ENCODE data around the gene CIAO2A. TPM values are rescaled to one million over a fixed set of nuclear protein-coding genes. Genes with fewer than 3 reads are reported as not detected.
"Not testable (repeated sequence)": the region's sequence is repeated elsewhere in the genome, so short reads cannot be mapped to it uniquely, and the experiment has no call there.

CIAO2A gene
- total RNA-seq, 1 experiment from 2014 or later = 89.8 TPM

DNA sequence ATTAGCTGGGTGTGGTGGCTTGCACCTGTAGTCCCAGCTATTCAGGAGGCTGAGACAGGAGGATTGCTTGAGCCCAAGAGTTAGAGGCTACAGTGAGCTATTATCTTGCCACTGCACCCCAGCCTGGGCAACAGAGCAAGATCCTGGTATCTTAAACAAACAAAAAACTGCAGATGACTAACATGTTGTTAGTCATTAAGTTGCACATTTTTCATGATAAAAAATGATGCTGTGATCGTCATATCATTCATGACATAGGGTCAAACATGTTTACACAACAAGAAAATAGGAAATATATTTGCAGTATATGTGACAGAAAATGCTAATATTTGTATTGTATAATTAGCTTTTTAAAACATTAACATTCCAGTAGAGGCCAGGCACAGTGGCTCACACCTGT is 27.2 kb downstream of the CIAO2A start:
- H3K36me3 ChIP-seq (ENCODE audit: control insufficient read depth, insufficient read depth, low read length) = no peaks in the 10 kb centered on the region
- no TSS peak for BruUV-seq (replicated peaks)
- intact Hi-C loops (cut with micrococcal nuclease; ENCODE audit: unreplicated experiment) = loop anchor here (5.0 kb wide), 3 partner anchors 174 to 454 kb away; no protein-coding TSS in a partner anchor
- no peak for ATAC-seq
- no peaks in the 10 kb centered on the region for H3K27me3 ChIP-seq (ENCODE audit: control insufficient read depth, insufficient read depth, low read length)
- TF ChIP-seq, protein P1, sequence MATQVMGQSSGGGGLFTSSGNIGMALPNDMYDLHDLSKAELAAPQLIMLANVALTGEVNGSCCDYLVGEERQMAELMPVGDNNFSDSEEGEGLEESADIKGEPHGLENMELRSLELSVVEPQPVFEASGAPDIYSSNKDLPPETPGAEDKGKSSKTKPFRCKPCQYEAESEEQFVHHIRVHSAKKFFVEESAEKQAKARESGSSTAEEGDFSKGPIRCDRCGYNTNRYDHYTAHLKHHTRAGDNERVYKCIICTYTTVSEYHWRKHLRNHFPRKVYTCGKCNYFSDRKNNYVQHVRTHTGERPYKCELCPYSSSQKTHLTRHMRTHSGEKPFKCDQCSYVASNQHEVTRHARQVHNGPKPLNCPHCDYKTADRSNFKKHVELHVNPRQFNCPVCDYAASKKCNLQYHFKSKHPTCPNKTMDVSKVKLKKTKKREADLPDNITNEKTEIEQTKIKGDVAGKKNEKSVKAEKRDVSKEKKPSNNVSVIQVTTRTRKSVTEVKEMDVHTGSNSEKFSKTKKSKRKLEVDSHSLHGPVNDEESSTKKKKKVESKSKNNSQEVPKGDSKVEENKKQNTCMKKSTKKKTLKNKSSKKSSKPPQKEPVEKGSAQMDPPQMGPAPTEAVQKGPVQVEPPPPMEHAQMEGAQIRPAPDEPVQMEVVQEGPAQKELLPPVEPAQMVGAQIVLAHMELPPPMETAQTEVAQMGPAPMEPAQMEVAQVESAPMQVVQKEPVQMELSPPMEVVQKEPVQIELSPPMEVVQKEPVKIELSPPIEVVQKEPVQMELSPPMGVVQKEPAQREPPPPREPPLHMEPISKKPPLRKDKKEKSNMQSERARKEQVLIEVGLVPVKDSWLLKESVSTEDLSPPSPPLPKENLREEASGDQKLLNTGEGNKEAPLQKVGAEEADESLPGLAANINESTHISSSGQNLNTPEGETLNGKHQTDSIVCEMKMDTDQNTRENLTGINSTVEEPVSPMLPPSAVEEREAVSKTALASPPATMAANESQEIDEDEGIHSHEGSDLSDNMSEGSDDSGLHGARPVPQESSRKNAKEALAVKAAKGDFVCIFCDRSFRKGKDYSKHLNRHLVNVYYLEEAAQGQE (IDR thresholded peaks at IDR 0.05; ENCODE audit: insufficient read depth in 1 of 2, low read depth in 2 of 2, low read length in 1 of 2) = no peak
- TF ChIP-seq POLR2AphosphoS5 (IDR thresholded peaks at IDR 0.05; ENCODE audit: low read depth, low read length) (no peak), TCF7L2 (IDR thresholded peaks at IDR 0.05; ENCODE audit: low read depth, low read length) (no peak), SIN3A (IDR thresholded peaks at IDR 0.05; ENCODE audit: borderline replicate concordance, insufficient read depth, low read depth, low read length) (no peak)
- TF ChIP-seq, protein P2, sequence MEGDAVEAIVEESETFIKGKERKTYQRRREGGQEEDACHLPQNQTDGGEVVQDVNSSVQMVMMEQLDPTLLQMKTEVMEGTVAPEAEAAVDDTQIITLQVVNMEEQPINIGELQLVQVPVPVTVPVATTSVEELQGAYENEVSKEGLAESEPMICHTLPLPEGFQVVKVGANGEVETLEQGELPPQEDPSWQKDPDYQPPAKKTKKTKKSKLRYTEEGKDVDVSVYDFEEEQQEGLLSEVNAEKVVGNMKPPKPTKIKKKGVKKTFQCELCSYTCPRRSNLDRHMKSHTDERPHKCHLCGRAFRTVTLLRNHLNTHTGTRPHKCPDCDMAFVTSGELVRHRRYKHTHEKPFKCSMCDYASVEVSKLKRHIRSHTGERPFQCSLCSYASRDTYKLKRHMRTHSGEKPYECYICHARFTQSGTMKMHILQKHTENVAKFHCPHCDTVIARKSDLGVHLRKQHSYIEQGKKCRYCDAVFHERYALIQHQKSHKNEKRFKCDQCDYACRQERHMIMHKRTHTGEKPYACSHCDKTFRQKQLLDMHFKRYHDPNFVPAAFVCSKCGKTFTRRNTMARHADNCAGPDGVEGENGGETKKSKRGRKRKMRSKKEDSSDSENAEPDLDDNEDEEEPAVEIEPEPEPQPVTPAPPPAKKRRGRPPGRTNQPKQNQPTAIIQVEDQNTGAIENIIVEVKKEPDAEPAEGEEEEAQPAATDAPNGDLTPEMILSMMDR (IDR thresholded peaks at IDR 0.05) = no peak
- in situ Hi-C loops (cut with HindIII; ENCODE audit: low pct_unique_long_range_greater_than_20kb, low sequenced_read_pairs) = no loop called here
- H3K4me1 ChIP-seq (ENCODE audit: control insufficient read depth, insufficient read depth, low read length) = peaks cover 17% of the 10 kb centered on the region
- H3K4me3 ChIP-seq (ENCODE audit: low read depth in 2 of 2, low read length in 2 of 2) = no peak overlapping the region
- ChIA-PET POLR2A (no interaction called here), CTCF (interaction anchor here (0.6 to 3.1 kb wide), 3 partner anchors 155 to 461 kb away, joined by 3 to 11 read pairs (median 5); no protein-coding TSS in a partner anchor)
- no peaks in the 10 kb centered on the region for H3K9me3 ChIP-seq (ENCODE audit: control insufficient read depth, insufficient read depth, low read depth, low read length)
- no peak for DNase-seq (ENCODE audit: low read depth, low spot score)
- no peak overlapping the region for H3K27ac ChIP-seq (ENCODE audit: low read length)

DNA sequence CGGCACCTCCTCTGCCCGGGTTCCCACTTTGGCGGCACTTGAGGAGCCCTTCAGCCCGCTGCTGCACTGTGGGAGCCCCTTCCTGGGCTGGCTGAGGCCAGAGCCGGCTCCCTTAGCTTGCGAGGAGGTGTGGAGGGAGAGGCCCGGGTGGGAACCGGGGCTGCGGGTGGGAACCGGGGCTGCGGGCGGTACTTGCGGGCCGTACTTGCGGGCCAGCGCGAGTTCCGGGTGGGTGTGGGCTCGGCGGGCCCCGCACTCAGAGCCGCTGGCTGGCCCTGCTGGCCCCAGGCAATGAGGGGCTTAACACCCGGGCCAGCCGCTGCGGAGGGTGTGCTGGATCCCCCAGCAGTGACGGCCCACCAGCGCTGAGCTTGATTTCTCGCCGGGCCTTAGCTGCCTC is 32.9 kb downstream of the CIAO2A start:
- TF ChIP-seq TCF7L2 (IDR thresholded peaks at IDR 0.05; ENCODE audit: low read depth, low read length) (no peak), POLR2AphosphoS5 (IDR thresholded peaks at IDR 0.05; ENCODE audit: low read depth, low read length) (no peak), SIN3A (IDR thresholded peaks at IDR 0.05; ENCODE audit: borderline replicate concordance, insufficient read depth, low read depth, low read length) (no peak)
- TF ChIP-seq, protein P2 (IDR thresholded peaks at IDR 0.05) = no peak
- TF ChIP-seq, protein P1 (IDR thresholded peaks at IDR 0.05; ENCODE audit: insufficient read depth in 1 of 2, low read depth in 2 of 2, low read length in 1 of 2) = no peak
- no peak for DNase-seq (ENCODE audit: low read depth, low spot score)
- in situ Hi-C loops (cut with HindIII; ENCODE audit: low pct_unique_long_range_greater_than_20kb, low sequenced_read_pairs) = no loop called here

DNA sequence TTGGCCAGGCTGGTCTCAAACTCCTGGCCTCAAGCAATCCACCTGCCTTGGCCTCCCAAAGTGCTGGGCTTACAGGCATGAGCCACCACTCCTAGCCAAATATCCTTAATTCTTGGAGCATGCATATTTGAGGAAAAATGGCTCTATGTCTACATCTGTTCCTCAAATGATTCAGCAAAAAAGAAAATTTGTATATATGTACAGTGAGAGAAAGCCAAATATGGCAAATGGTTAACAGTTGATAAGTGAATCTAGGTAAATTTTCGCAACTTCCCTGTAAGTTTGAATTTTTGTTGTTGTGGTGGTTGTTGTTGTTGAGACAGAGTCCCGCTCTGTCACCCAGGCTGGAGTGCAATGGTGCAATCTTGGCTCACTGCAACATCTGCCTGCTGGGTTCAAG is 34.5 kb downstream of the CIAO2A start:
- in situ Hi-C loops (cut with HindIII; ENCODE audit: low pct_unique_long_range_greater_than_20kb, low sequenced_read_pairs); DNase-seq (ENCODE audit: low read depth, low spot score); H3K4me1 ChIP-seq (ENCODE audit: control insufficient read depth, insufficient read depth, low read length); BruUV-seq (replicated peaks); H3K4me3 ChIP-seq (ENCODE audit: low read depth in 2 of 2, low read length in 2 of 2); H3K9me3 ChIP-seq (ENCODE audit: control insufficient read depth, insufficient read depth, low read depth, low read length); H3K36me3 ChIP-seq (ENCODE audit: control insufficient read depth, insufficient read depth, low read length); intact Hi-C loops (cut with micrococcal nuclease; ENCODE audit: unreplicated experiment); ATAC-seq; H3K27ac ChIP-seq (ENCODE audit: low read length); H3K27me3 ChIP-seq (ENCODE audit: control insufficient read depth, insufficient read depth, low read length); CTCF ChIA-PET; POLR2A ChIA-PET: not testable (repeated sequence)

More for the DNA sequence above, 32.9 kb downstream of the CIAO2A start:
- Histone ChIP-seq H3K9me3 (ENCODE audit: control insufficient read depth, insufficient read depth, low read depth, low read length) (no peaks in the 10 kb centered on the region), H3K27me3 (ENCODE audit: control insufficient read depth, insufficient read depth, low read length) (no peaks in the 10 kb centered on the region; the same call in 1 of the 2 replicates), H3K4me1 (ENCODE audit: control insufficient read depth, insufficient read depth, low read length) (no peaks in the 10 kb centered on the region), H3K27ac (ENCODE audit: low read length) (no peak overlapping the region), H3K4me3 (ENCODE audit: low read depth in 2 of 2, low read length in 2 of 2) (no peak overlapping the region), H3K36me3 (ENCODE audit: control insufficient read depth, insufficient read depth, low read length) (no peaks in the 10 kb centered on the region)
- intact Hi-C loops (cut with micrococcal nuclease; ENCODE audit: unreplicated experiment) = no loop called here
- POLR2A ChIA-PET = no interaction called here
- no peak for ATAC-seq
- CTCF ChIA-PET = interaction anchor here (0.6 kb wide), 1 partner anchor 379 kb away, joined by 3 read pairs; no protein-coding TSS in a partner anchor
- no TSS peak for BruUV-seq (replicated peaks)
